Right lobe of liver (tissue), 6 donors: Measurements from ENCODE around the gene GBE1. TPM values are rescaled to one million over a fixed set of nuclear protein-coding genes. Genes with fewer than 3 reads are reported as not detected.

Source experiments
- ATAC-seq, 4 donors: fragments of 200-7000 bp; cut with Tn5 transposase; one replicate each; pipeline ENCODE4 v1.9.1; 2020; ENCODE audit warnings: mild to moderate bottlenecking in 4 of 4, moderate library complexity in 4 of 4
- DNase-seq, 3 donors: peaks; one replicate each; pipeline ENCODE4 v3.0.0-alpha.2; 2020
- H3K27ac ChIP-seq, 3 donors: fragments of 200-600 bp; one replicate each; pipeline ENCODE4 v1.8.0; 2022
- H3K27me3 ChIP-seq, 2 donors: fragments of 200-600 bp; one replicate each; pipeline ENCODE4 v1.8.0; 2022
- H3K36me3 ChIP-seq, 4 donors: fragments of 200-600 bp; sonication (generic) in 1 of 4; one replicate each; pipeline versions ENCODE4 v1.5.1 to v1.8.0; 2017 to 2022; ENCODE audit warnings: control low read depth in 1 of 4
- H3K4me1 ChIP-seq, 4 donors: fragments of 200-600 bp; sonication (generic) in 1 of 4; one replicate each; pipeline versions ENCODE4 v1.5.1 to v1.8.0; 2017 to 2022; ENCODE audit warnings: control low read depth in 1 of 4
- H3K4me3 ChIP-seq, 3 donors: fragments of 200-600 bp; one replicate each; pipeline ENCODE4 v1.8.0; 2022
- H3K9me3 ChIP-seq, 4 donors: fragments of 200-600 bp; sonication (generic) in 1 of 4; one replicate each; pipeline versions ENCODE4 v1.5.1 to v1.8.0; 2017 to 2022; ENCODE audit warnings: control low read depth in 1 of 4
- POLR2A ChIP-seq: fragments of 450-650 bp; IDR thresholded peaks from one replicate; pipeline ENCODE4 v1.6.1; 2017; ENCODE audit warnings: antibody characterized with exemption, mild to moderate bottlenecking
- WGBS: methylation state at CpG from one replicate; pipeline ENCODE4 v1.1.6; 2018; ENCODE audit warnings: low coverage, low lambda C conversion rate; ENCODE audit not compliant: insufficient coverage; ENCODE audit errors: missing lambda C conversion rate; 5-methylcytosine and 5-hydroxymethylcytosine counted together
- intact Hi-C, 2 donors: fragments of 100-400 bp; cut with DNase I; formaldehyde crosslinking; loops; one replicate each; pipeline versions ENCODE4 v1.11.2 to v1.14.1; 2022
- total RNA-seq, 6 experiments: library from RNA; depleted of rRNA in 2 of 6; stranded (reverse); fragments of >200 nt in 2 of 6; fragmentation: NEBNext Ultra II Directional in 3 of 6; extraction: Animal tissue kit (Norgen Biotek cat#: 25700) in 3 of 6; gene quantifications; one replicate each; pipeline versions ENCODE4 v1.1.0 to v1.2.4, GENCODE V29; 2016 to 2023
- TF ChIP-seq, protein P1 (sequence below), 4 donors: fragments of 200-600 bp in 3 of 4; fragments of 450-650 bp in 1 of 4; IDR thresholded peaks; one replicate each; pipeline versions ENCODE4 v1.5.1 to v1.8.0; 2016 to 2022; ENCODE audit warnings: antibody characterized with exemption in 4 of 4, mild to moderate bottlenecking in 2 of 4
- donor health status: DM: no; HTN: yes; CAD: no.
- donor health status: DM: no; HTN: no; CAD: no.
- donor health status: DM: no; HTN: no; CAD: no.
- donor health status: DM: no; HTN: yes; CAD: no.
- donor health status: DM: no; HTN: yes; CAD: no.

The GBE1 gene
- total RNA-seq, 6 experiments from 2014 or later: 27.3 to 66.0 (median 57.3) TPM

DNA sequence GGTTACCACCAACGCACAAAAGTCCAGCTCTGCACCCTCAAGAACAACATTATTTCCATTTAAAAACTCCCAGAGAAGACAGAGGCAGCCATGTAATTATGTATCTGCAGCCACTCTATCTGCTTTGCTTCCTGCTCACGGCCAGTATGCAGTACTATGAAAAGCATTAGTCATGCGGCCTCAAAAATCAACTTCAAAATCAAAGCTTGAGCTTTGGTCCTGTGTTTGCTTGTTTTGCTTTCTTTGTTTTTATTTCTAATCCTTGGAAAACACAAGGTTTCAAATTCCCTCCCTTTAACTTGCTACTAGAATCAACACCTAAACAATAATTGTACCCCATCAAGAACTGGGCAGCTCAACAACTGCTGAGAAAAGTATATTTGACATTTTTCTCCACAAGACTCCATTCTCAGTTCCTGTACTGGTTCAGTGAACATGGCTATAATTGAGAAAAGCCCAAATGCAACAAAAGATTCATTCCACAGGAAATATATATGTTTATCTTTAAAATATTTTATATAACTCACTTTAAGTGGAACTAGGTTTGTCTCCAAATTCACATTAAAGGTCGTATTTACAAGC lies 37.6 kb downstream of the GBE1 start:
- ATAC-seq (peak; percentile 65 to 86 (median 79)), DNase-seq (no peak)
- Histone ChIP-seq H3K36me3 (no peaks in the 10 kb centered on the region), H3K4me3 (no peak overlapping the region), H3K27ac (peak overlapping the region in 1 of 3 donors; percentile 21), H3K4me1 (peaks cover 0 to 33% (median 4%) of the 10 kb centered on the region in 4 donors), H3K9me3 (no peaks in the 10 kb centered on the region), H3K27me3 (no peaks in the 10 kb centered on the region)
- intact Hi-C loops: no loop called here
- TF ChIP-seq POLR2A: no peak
- TF ChIP-seq, protein P1, sequence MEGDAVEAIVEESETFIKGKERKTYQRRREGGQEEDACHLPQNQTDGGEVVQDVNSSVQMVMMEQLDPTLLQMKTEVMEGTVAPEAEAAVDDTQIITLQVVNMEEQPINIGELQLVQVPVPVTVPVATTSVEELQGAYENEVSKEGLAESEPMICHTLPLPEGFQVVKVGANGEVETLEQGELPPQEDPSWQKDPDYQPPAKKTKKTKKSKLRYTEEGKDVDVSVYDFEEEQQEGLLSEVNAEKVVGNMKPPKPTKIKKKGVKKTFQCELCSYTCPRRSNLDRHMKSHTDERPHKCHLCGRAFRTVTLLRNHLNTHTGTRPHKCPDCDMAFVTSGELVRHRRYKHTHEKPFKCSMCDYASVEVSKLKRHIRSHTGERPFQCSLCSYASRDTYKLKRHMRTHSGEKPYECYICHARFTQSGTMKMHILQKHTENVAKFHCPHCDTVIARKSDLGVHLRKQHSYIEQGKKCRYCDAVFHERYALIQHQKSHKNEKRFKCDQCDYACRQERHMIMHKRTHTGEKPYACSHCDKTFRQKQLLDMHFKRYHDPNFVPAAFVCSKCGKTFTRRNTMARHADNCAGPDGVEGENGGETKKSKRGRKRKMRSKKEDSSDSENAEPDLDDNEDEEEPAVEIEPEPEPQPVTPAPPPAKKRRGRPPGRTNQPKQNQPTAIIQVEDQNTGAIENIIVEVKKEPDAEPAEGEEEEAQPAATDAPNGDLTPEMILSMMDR (IDR thresholded peaks at IDR 0.05): no peak
- WGBS: 37% methylated on average over 4 of the region's 4 CpGs

DNA sequence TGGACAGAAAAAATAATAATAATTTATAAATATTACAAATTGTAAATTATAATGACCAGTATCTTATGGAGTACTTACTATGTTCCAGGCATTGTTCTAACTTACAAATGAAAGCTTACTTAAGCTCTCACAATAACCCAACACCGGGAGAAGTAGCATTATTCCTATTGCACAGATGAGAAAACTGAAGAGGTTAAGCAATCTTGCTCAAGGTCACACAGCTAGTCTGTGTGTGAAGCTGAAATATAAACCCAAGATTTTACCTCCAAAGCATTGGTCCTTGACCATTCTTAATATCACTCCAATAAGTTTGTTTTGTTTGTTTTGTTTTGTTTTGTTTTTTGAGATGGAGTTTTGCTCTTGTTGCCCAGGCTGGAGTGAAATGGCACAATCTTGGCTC lies 43.1 kb downstream of the GBE1 start:
- DNase-seq (no peak), ATAC-seq (no peak)
- 29% methylated on average over 1 of the region's 1 CpG for WGBS
- Histone ChIP-seq H3K27ac (no peak overlapping the region), H3K4me3 (no peak overlapping the region), H3K4me1 (peaks cover 0 to 27% (median 6%) of the 10 kb centered on the region in 4 donors), H3K36me3 (no peaks in the 10 kb centered on the region), H3K27me3 (no peaks in the 10 kb centered on the region), H3K9me3 (no peaks in the 10 kb centered on the region)
- intact Hi-C loops: no loop called here
- TF ChIP-seq, protein P1 (IDR thresholded peaks at IDR 0.05): no peak
- TF ChIP-seq POLR2A: no peak

DNA sequence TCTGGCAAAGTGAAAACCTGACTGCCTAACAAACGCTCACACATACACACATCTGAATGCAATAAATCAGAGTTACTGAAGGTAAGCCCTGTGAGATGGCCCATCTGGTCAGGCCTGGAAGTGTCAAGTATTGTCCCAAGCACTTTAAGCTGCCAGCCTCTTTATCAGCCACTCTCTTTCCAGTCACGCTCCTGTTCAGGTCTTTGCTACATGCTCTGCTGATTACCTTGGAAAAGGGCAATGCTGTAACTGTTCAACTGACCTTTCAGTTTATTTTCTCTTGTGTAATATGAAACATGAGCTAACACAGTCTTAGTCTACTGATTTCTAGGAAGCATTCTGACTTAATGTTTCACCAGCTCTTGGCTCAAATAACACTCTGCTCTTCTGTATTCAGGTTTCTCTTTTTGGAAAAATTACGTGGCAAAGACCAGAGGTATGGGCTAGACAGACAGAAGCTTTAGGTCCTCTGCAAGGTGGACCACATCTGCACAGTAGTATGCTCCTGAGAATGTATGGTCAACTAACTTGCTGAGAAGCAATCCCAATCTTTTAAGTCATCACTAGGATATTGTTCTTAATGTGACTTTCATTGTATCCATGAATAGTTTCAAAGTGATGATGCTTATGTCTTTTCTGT lies 44.5 kb downstream of the GBE1 start:
- ATAC-seq: peak; percentile 95 to 99 (median 96)
- H3K9me3 ChIP-seq: no peaks in the 10 kb centered on the region
- WGBS: 40% methylated on average over 3 of the region's 3 CpGs
- peak; percentile 24 to 83 (median 55) for DNase-seq
- intact Hi-C loops: no loop called here
- peak overlapping the region; percentile 31 to 80 (median 42) for H3K27ac ChIP-seq
- no peaks in the 10 kb centered on the region for H3K36me3 ChIP-seq
- peak overlapping the region in 2 of 3 donors; percentile 23 to 41 for H3K4me3 ChIP-seq
- peaks cover 0 to 27% (median 6%) of the 10 kb centered on the region in 4 donors for H3K4me1 ChIP-seq
- H3K27me3 ChIP-seq: no peaks in the 10 kb centered on the region
- TF ChIP-seq, protein P1 (IDR thresholded peaks at IDR 0.05): no peak
- peak; percentile 49 for TF ChIP-seq POLR2A

DNA sequence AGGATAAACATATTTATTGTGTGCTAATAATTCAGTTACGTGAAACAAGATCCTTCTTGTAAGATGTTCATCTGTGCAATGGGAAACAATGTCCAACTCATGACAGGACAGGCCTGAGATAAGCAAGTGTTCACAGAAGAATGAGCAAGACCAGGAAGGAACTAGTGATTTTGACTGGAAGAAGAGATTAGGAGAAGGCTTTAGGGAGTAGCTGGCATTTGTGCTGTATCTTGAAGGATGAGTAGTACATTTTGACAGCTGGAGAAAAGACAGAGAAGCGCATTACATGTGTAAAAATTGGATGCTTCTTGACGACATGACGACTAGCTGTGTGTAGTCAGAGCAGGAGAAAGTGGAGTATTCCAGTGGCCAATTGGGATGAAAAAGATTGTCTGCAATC lies 48.4 kb downstream of the GBE1 start:
- Histone ChIP-seq H3K4me3 (no peak overlapping the region), H3K9me3 (no peaks in the 10 kb centered on the region), H3K27me3 (no peaks in the 10 kb centered on the region), H3K4me1 (peaks cover 0 to 20% (median 5%) of the 10 kb centered on the region in 4 donors), H3K36me3 (no peaks in the 10 kb centered on the region), H3K27ac (no peak overlapping the region)
- TF ChIP-seq POLR2A: no peak
- TF ChIP-seq, protein P1 (IDR thresholded peaks at IDR 0.05): no peak
- DNase-seq (no peak), ATAC-seq (no peak)
- WGBS: 93% methylated on average over 4 of the region's 4 CpGs
- intact Hi-C loops: no loop called here
